HEK293 (cell line): Measurements from ENCODE around the gene CLDN10.
"Not testable (repeated sequence)": the region's sequence is repeated elsewhere in the genome, so short reads cannot be mapped to it uniquely, and the experiment has no call there.

ENCODE experiments used
- CTCF ChIA-PET: fragments of 350-600 bp; formaldehyde crosslinking; extraction: SDS; loops from one replicate; lab custom pipeline; 2021; ENCODE audit warnings: antibody characterized with exemption; lab: Yijun Ruan, JAX
- POLR2A ChIA-PET: fragments of 300-600 bp; formaldehyde crosslinking; extraction: SDS; loops from one replicate; lab custom pipeline; 2020; ENCODE audit warnings: antibody characterized with exemption, inconsistent platforms; lab: Yijun Ruan, JAX
- H3K27ac ChIP-seq: fragments of 200-500 bp; sonication (Bioruptor generic); 2 replicates; pipeline ENCODE4 v1.5.1; 2014; ENCODE audit warnings: low read depth, low read length, control low read depth, inconsistent platforms; ENCODE audit errors: extremely low read depth
- H3K36me3 ChIP-seq, 2 experiments: fragments of 200-500 bp in 1 of 2; sonication (Bioruptor generic) in 1 of 2; 1 replicate in 1 of 2; 2 replicates in 1 of 2; pipeline ENCODE4 v1.5.1; 2014 to 2017; ENCODE audit warnings: inconsistent platforms in 2 of 2, low read length in 2 of 2; ENCODE audit not compliant: control insufficient read depth in 2 of 2, insufficient read depth in 1 of 2
- H3K4me1 ChIP-seq: fragments of 200-500 bp; sonication (Bioruptor generic); 2 replicates; pipeline ENCODE4 v1.5.1; 2014; ENCODE audit warnings: mild to moderate bottlenecking, low read length, inconsistent platforms; ENCODE audit not compliant: control insufficient read depth, insufficient read depth
- H3K4me3 ChIP-seq: 2 replicates; pipeline ENCODE4 v1.5.1; 2011; ENCODE audit warnings: low read depth, mild to moderate bottlenecking, control low read depth, low read length, moderate library complexity
- H3K9me3 ChIP-seq: fragments of 200-500 bp; sonication (Bioruptor generic); 2 replicates; pipeline ENCODE4 v1.5.1; 2014; ENCODE audit warnings: low read depth, low read length, inconsistent platforms; ENCODE audit not compliant: control insufficient read depth, insufficient read depth
- BCL11A ChIP-seq: fragments of 450-650 bp; formaldehyde crosslinking; IDR thresholded peaks from 2 replicates; pipeline ENCODE4 v1.5.1; 2016; ENCODE audit warnings: low read depth, missing biosample characterization, missing genetic modification characterization
- CTCF ChIP-seq: fragments of 450-650 bp; formaldehyde crosslinking; IDR thresholded peaks from 2 replicates; pipeline ENCODE4 v1.5.1; 2016; ENCODE audit warnings: missing biosample characterization, missing genetic modification characterization
- EGR2 ChIP-seq: fragments of 450-650 bp; formaldehyde crosslinking; IDR thresholded peaks from 2 replicates; pipeline ENCODE4 v1.5.1; 2016; ENCODE audit warnings: low read depth, missing biosample characterization, missing genetic modification characterization
- GLIS1 ChIP-seq: fragments of 450-650 bp; formaldehyde crosslinking; IDR thresholded peaks from 2 replicates; pipeline ENCODE4 v1.5.1; 2016; ENCODE audit warnings: missing biosample characterization, missing genetic modification characterization
- HOXA7 ChIP-seq: sonication (generic); formaldehyde crosslinking; IDR thresholded peaks from 2 replicates; pipeline ENCODE4 v1.8.1; 2022; ENCODE audit warnings: missing genetic modification reagents, borderline replicate concordance
- KLF8 ChIP-seq: fragments of 450-650 bp; formaldehyde crosslinking; IDR thresholded peaks from 2 replicates; pipeline ENCODE4 v1.5.1; 2016; ENCODE audit warnings: missing biosample characterization, missing genetic modification characterization
- KLF9 ChIP-seq: fragments of 450-650 bp; formaldehyde crosslinking; IDR thresholded peaks from 2 replicates; pipeline ENCODE4 v1.5.1; 2016; ENCODE audit warnings: missing biosample characterization, missing genetic modification characterization, low read depth
- OSR2 ChIP-seq: fragments of 450-650 bp; formaldehyde crosslinking; IDR thresholded peaks from 2 replicates; pipeline ENCODE4 v1.5.1; 2016; ENCODE audit warnings: missing biosample characterization, missing genetic modification characterization
- TRIM28 ChIP-seq: IDR thresholded peaks from 2 replicates; pipeline ENCODE4 v1.6.1; 2011; ENCODE audit warnings: low read length, control low read depth, borderline replicate concordance
- ZBTB7A ChIP-seq: fragments of 450-650 bp; formaldehyde crosslinking; IDR thresholded peaks from 2 replicates; pipeline ENCODE4 v1.5.1; 2016; ENCODE audit warnings: low read depth, missing biosample characterization, missing genetic modification characterization
- ZFP41 ChIP-seq: fragments of 450-650 bp; formaldehyde crosslinking; IDR thresholded peaks from 2 replicates; pipeline ENCODE4 v1.5.1; 2016; ENCODE audit warnings: missing biosample characterization, missing genetic modification characterization, borderline replicate concordance
- ZNF10 ChIP-seq: fragments of 450-650 bp; formaldehyde crosslinking; IDR thresholded peaks from 2 replicates; pipeline ENCODE4 v1.5.1; 2017; ENCODE audit warnings: missing biosample characterization, missing genetic modification characterization
- ZNF133 ChIP-seq: fragments of 450-650 bp; formaldehyde crosslinking; IDR thresholded peaks from 2 replicates; pipeline ENCODE4 v1.5.1; 2016; ENCODE audit warnings: missing biosample characterization, missing genetic modification characterization
- ZNF140 ChIP-seq: fragments of 450-650 bp; formaldehyde crosslinking; IDR thresholded peaks from 2 replicates; pipeline ENCODE4 v1.5.1; 2016; ENCODE audit warnings: missing biosample characterization, missing genetic modification characterization
- ZNF211 ChIP-seq: fragments of 450-650 bp; formaldehyde crosslinking; IDR thresholded peaks from 2 replicates; pipeline ENCODE4 v1.5.1; 2016; ENCODE audit warnings: low read depth, missing biosample characterization, missing genetic modification characterization
- ZNF221 ChIP-seq: fragments of 450-650 bp; formaldehyde crosslinking; IDR thresholded peaks from 2 replicates; pipeline ENCODE4 v1.5.1; 2017; ENCODE audit warnings: missing biosample characterization, missing genetic modification characterization, borderline replicate concordance
- ZNF292 ChIP-seq: fragments of 450-650 bp; formaldehyde crosslinking; IDR thresholded peaks from 2 replicates; pipeline ENCODE4 v1.5.1; 2016; ENCODE audit warnings: low read depth, missing biosample characterization, missing genetic modification characterization, borderline replicate concordance
- ZNF366 ChIP-seq: fragments of 450-650 bp; formaldehyde crosslinking; conservative IDR thresholded peaks from 2 replicates; pipeline ENCODE4 v1.5.1; 2016; ENCODE audit warnings: missing biosample characterization, missing genetic modification characterization
- ZNF426 ChIP-seq: fragments of 450-650 bp; formaldehyde crosslinking; IDR thresholded peaks from 2 replicates; pipeline ENCODE4 v1.5.1; 2017; ENCODE audit warnings: missing biosample characterization, missing genetic modification characterization, mild to moderate bottlenecking, inconsistent platforms, moderate library complexity
- ZNF521 ChIP-seq: fragments of 450-650 bp; formaldehyde crosslinking; IDR thresholded peaks from 2 replicates; pipeline ENCODE4 v1.5.1; 2017; ENCODE audit warnings: missing biosample characterization, mild to moderate bottlenecking, missing genetic modification characterization
- ZNF555 ChIP-seq: fragments of 450-650 bp; formaldehyde crosslinking; conservative IDR thresholded peaks from 2 replicates; pipeline ENCODE4 v1.5.1; 2017; ENCODE audit warnings: missing biosample characterization, mild to moderate bottlenecking, missing genetic modification characterization, inconsistent platforms
- ZNF561 ChIP-seq: fragments of 450-650 bp; IDR thresholded peaks from 2 replicates; pipeline ENCODE4 v1.5.1; 2018; ENCODE audit warnings: missing biosample characterization, missing genetic modification characterization, borderline replicate concordance
- ZNF585B ChIP-seq: fragments of 450-650 bp; formaldehyde crosslinking; IDR thresholded peaks from 2 replicates; pipeline ENCODE4 v1.5.1; 2016; ENCODE audit warnings: missing biosample characterization, missing genetic modification characterization
- ZNF791 ChIP-seq: fragments of 450-650 bp; formaldehyde crosslinking; IDR thresholded peaks from 2 replicates; pipeline ENCODE4 v1.5.1; 2016; ENCODE audit warnings: missing biosample characterization, missing genetic modification characterization
- TF ChIP-seq, protein P1 (sequence below): fragments of 450-650 bp; formaldehyde crosslinking; IDR thresholded peaks from 2 replicates; pipeline ENCODE4 v1.5.1; 2016; ENCODE audit warnings: missing biosample characterization, missing genetic modification characterization
- TF ChIP-seq, protein P2 (sequence below): fragments of 450-650 bp; formaldehyde crosslinking; conservative IDR thresholded peaks from 2 replicates; pipeline ENCODE4 v1.5.1; 2016; ENCODE audit warnings: low read depth, missing biosample characterization, missing genetic modification characterization

CLDN10 gene

GRCh38 chr13:95515606-95516005 is 36.9 kb upstream of the CLDN10 start:
- H3K4me1 ChIP-seq, POLR2A ChIA-PET, H3K9me3 ChIP-seq, H3K36me3 ChIP-seq, H3K27ac ChIP-seq, H3K4me3 ChIP-seq: not testable (repeated sequence)
- CTCF ChIA-PET: interaction anchor here (1.2 kb wide), 1 partner anchor 38 kb away, joined by 3 read pairs; no protein-coding TSS in a partner anchor

GRCh38 chr13:95516021-95516420 is 36.5 kb upstream of the CLDN10 start:
- ChIA-PET POLR2A (no interaction called here), CTCF (interaction anchor here (0.8 to 1.2 kb wide), 2 partner anchors 17 to 38 kb away, joined by 3 read pairs; no protein-coding TSS in a partner anchor)
- no peaks in the 10 kb centered on the region for H3K4me1 ChIP-seq
- H3K36me3 ChIP-seq: no peaks in the 10 kb centered on the region
- TF ChIP-seq ZNF561 (tag by site-specific recombination) (no peak), KLF9 (no peak), EGR2 (tag by site-specific recombination) (no peak), CTCF (tag by site-specific recombination) (no peak), OSR2 (no peak), GLIS1 (tag by site-specific recombination) (no peak), ZNF555 (tag by site-specific recombination) (no peak), ZNF140 (tag by site-specific recombination) (no peak), ZBTB7A (tag by site-specific recombination) (no peak), ZNF521 (no peak), ZNF366 (no peak)
- TF ChIP-seq, protein P1, sequence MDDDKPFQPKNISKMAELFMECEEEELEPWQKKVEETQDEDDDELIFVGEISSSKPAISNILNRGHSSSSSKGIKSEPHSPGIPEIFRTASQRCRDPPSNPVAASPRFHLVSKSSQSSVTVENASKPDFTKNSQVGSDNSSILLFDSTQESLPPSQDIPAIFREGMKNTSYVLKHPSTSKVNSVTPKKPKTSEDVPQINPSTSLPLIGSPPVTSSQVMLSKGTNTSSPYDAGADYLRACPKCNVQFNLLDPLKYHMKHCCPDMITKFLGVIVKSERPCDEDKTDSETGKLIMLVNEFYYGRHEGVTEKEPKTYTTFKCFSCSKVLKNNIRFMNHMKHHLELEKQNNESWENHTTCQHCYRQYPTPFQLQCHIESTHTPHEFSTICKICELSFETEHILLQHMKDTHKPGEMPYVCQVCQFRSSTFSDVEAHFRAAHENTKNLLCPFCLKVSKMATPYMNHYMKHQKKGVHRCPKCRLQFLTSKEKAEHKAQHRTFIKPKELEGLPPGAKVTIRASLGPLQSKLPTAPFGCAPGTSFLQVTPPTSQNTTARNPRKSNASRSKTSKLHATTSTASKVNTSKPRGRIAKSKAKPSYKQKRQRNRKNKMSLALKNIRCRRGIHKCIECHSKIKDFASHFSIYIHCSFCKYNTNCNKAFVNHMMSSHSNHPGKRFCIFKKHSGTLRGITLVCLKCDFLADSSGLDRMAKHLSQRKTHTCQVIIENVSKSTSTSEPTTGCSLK (tag by site-specific recombination): no peak
- H3K27ac ChIP-seq: no peak overlapping the region
- no peak overlapping the region for H3K4me3 ChIP-seq
- H3K9me3 ChIP-seq: no peaks in the 10 kb centered on the region

- H3K4me3 ChIP-seq: no peak overlapping the region
- H3K27ac ChIP-seq: no peak overlapping the region
- H3K9me3 ChIP-seq: no peaks in the 10 kb centered on the region
- H3K36me3 ChIP-seq: no peaks in the 10 kb centered on the region
- CTCF ChIA-PET: interaction anchor here (0.8 to 1.2 kb wide), 2 partner anchors 17 to 39 kb away, joined by 3 read pairs; no protein-coding TSS in a partner anchor
- H3K4me1 ChIP-seq: no peaks in the 10 kb centered on the region
- POLR2A ChIA-PET: no interaction called here
- TF ChIP-seq, protein P2, sequence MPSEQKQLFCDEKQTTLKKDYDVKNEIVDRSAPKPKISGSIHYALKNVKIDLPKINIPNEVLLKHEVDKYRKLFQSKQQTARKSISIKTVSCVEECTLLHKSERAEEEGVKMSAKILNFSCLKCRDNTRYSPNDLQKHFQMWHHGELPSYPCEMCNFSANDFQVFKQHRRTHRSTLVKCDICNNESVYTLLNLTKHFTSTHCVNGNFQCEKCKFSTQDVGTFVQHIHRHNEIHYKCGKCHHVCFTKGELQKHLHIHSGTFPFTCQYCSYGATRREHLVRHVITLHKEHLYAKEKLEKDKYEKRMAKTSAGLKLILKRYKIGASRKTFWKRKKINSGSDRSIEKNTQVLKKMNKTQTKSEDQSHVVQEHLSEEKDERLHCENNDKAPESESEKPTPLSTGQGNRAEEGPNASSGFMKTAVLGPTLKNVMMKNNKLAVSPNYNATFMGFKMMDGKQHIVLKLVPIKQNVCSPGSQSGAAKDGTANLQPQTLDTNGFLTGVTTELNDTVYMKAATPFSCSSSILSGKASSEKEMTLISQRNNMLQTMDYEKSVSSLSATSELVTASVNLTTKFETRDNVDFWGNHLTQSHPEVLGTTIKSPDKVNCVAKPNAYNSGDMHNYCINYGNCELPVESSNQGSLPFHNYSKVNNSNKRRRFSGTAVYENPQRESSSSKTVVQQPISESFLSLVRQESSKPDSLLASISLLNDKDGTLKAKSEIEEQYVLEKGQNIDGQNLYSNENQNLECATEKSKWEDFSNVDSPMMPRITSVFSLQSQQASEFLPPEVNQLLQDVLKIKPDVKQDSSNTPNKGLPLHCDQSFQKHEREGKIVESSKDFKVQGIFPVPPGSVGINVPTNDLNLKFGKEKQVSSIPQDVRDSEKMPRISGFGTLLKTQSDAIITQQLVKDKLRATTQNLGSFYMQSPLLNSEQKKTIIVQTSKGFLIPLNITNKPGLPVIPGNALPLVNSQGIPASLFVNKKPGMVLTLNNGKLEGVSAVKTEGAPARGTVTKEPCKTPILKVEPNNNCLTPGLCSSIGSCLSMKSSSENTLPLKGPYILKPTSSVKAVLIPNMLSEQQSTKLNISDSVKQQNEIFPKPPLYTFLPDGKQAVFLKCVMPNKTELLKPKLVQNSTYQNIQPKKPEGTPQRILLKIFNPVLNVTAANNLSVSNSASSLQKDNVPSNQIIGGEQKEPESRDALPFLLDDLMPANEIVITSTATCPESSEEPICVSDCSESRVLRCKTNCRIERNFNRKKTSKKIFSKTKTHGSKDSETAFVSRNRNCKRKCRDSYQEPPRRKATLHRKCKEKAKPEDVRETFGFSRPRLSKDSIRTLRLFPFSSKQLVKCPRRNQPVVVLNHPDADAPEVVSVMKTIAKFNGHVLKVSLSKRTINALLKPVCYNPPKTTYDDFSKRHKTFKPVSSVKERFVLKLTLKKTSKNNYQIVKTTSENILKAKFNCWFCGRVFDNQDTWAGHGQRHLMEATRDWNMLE (tag by site-specific recombination): no peak
- TF ChIP-seq ZNF133 (tag by site-specific recombination) (no peak), ZNF10 (tag by site-specific recombination) (no peak), ZNF211 (tag by site-specific recombination) (no peak), ZNF426 (tag by site-specific recombination) (no peak), TRIM28 (no peak), ZNF791 (no peak), ZFP41 (tag by site-specific recombination) (no peak), KLF8 (no peak), BCL11A (tag by site-specific recombination) (no peak), ZNF585B (tag by site-specific recombination) (no peak), ZNF221 (tag by site-specific recombination) (no peak), ZNF292 (no peak), HOXA7 (CRISPR knock-in tag) (no peak)
Measured at GRCh38 chr13:95516492-95516891, 36.0 kb upstream of the CLDN10 start.
